Measurements from ENCODE around the gene ESD. TPM values are rescaled to one million over a fixed set of nuclear protein-coding genes. Genes with fewer than 3 reads are reported as not detected.

The ESD gene
- total and polyA plus RNA-seq, 2 of the 13 experiments (the other 11 are each of a cell fraction or from before 2014, with no cell fraction given) = 118 to 147 TPM

DNA sequence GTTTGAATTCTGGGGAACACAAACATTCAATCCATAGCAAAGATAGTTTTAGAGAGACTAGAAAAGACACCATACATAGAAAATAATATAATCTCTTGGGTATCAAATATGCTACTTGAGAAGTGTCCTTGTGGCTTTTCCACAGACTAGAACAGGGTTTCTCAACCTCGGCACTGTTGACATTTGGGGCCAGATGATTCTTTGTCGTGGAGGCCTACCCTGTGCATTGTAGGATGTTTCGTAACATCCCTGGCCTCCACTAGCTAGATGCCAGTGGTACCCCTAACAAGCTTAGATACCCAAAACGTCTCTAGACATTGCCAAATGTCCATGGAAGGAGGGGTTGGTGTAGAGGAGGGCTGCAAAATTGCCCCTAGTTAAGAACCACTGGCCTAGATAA, 2.2 kb upstream of the ESD start (continued):
- TF ChIP-seq, protein P1, sequence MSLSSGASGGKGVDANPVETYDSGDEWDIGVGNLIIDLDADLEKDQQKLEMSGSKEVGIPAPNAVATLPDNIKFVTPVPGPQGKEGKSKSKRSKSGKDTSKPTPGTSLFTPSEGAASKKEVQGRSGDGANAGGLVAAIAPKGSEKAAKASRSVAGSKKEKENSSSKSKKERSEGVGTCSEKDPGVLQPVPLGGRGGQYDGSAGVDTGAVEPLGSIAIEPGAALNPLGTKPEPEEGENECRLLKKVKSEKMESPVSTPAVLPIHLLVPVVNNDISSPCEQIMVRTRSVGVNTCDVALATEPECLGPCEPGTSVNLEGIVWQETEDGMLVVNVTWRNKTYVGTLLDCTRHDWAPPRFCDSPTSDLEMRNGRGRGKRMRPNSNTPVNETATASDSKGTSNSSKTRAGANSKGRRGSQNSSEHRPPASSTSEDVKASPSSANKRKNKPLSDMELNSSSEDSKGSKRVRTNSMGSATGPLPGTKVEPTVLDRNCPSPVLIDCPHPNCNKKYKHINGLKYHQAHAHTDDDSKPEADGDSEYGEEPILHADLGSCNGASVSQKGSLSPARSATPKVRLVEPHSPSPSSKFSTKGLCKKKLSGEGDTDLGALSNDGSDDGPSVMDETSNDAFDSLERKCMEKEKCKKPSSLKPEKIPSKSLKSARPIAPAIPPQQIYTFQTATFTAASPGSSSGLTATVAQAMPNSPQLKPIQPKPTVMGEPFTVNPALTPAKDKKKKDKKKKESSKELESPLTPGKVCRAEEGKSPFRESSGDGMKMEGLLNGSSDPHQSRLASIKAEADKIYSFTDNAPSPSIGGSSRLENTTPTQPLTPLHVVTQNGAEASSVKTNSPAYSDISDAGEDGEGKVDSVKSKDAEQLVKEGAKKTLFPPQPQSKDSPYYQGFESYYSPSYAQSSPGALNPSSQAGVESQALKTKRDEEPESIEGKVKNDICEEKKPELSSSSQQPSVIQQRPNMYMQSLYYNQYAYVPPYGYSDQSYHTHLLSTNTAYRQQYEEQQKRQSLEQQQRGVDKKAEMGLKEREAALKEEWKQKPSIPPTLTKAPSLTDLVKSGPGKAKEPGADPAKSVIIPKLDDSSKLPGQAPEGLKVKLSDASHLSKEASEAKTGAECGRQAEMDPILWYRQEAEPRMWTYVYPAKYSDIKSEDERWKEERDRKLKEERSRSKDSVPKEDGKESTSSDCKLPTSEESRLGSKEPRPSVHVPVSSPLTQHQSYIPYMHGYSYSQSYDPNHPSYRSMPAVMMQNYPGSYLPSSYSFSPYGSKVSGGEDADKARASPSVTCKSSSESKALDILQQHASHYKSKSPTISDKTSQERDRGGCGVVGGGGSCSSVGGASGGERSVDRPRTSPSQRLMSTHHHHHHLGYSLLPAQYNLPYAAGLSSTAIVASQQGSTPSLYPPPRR (CRISPR knock-in tag; IDR thresholded peaks at IDR 0.05; ENCODE audit: borderline replicate concordance) = no peak
- TF ChIP-seq REXO4 (CRISPR knock-in tag; IDR thresholded peaks at IDR 0.05; ENCODE audit: borderline replicate concordance) = no peak
- TF ChIP-seq FOXA1 (IDR thresholded peaks at IDR 0.05) = no peak
- peak; percentile 68 for TF ChIP-seq FOXA1 (CRISPR knock-in tag; IDR thresholded peaks at IDR 0.05)
- no peak for TF ChIP-seq ZNF276 (CRISPR knock-in tag; IDR thresholded peaks at IDR 0.05; ENCODE audit: low read depth)
- peak; percentile 75 for TF ChIP-seq CEBPB (IDR thresholded peaks at IDR 0.05; ENCODE audit: borderline replicate concordance, low read depth, low read length)
- no peak for TF ChIP-seq RFX3 (CRISPR knock-in tag; IDR thresholded peaks at IDR 0.05)
- no peak for TF ChIP-seq PRDM4 (CRISPR knock-in tag; IDR thresholded peaks at IDR 0.05; ENCODE audit: borderline replicate concordance)
- TF ChIP-seq MTF1 (CRISPR knock-in tag; IDR thresholded peaks at IDR 0.05) = no peak
- no peak for TF ChIP-seq PBX2 (CRISPR knock-in tag; IDR thresholded peaks at IDR 0.05)
- peak; percentile 51; the same call in 1 of the 2 replicates for TF ChIP-seq GATAD2A (CRISPR knock-in tag; IDR thresholded peaks at IDR 0.05)
- TF ChIP-seq ZFP36L2 (CRISPR knock-in tag; IDR thresholded peaks at IDR 0.05) = no peak
- no peak for TF ChIP-seq CENPX (CRISPR knock-in tag; IDR thresholded peaks at IDR 0.05)
- TF ChIP-seq REL (CRISPR knock-in tag; conservative IDR thresholded peaks at IDR 0.05) = no peak
- TF ChIP-seq ZNF431 (CRISPR knock-in tag; IDR thresholded peaks at IDR 0.05; ENCODE audit: borderline replicate concordance, low read depth) = no peak
- no peak for TF ChIP-seq NFYC (CRISPR knock-in tag; IDR thresholded peaks at IDR 0.05)
- no peak for TF ChIP-seq ZNF550 (CRISPR knock-in tag; IDR thresholded peaks at IDR 0.05; ENCODE audit: borderline replicate concordance)
- TF ChIP-seq FOXA3 (CRISPR knock-in tag; IDR thresholded peaks at IDR 0.05) = peak; percentile 77; the same call in 1 of the 2 replicates
- TF ChIP-seq ELK4 (CRISPR knock-in tag; IDR thresholded peaks at IDR 0.05; ENCODE audit: borderline replicate concordance) = no peak
- no peak for TF ChIP-seq HMG20B (CRISPR knock-in tag; conservative IDR thresholded peaks at IDR 0.05)
- no peak for TF ChIP-seq ZNF678 (CRISPR knock-in tag; IDR thresholded peaks at IDR 0.05)
